ENCODE results near the gene FZD7.
A peak's percentile ranks its signal among the peaks of the same experiment; 100 is the strongest.

FZD7 gene

GRCh38 chr2:202065876-202066275 is 32.2 kb downstream of the FZD7 start:
- no peak overlapping the region for H3K4me3 ChIP-seq (ENCODE audit: low read depth, low read length)
- DNase-seq (ENCODE audit: low read depth): no peak
- no peak for TF ChIP-seq CTCF (conservative IDR thresholded peaks at IDR 0.05; ENCODE audit: low read depth, low read length)

DNA sequence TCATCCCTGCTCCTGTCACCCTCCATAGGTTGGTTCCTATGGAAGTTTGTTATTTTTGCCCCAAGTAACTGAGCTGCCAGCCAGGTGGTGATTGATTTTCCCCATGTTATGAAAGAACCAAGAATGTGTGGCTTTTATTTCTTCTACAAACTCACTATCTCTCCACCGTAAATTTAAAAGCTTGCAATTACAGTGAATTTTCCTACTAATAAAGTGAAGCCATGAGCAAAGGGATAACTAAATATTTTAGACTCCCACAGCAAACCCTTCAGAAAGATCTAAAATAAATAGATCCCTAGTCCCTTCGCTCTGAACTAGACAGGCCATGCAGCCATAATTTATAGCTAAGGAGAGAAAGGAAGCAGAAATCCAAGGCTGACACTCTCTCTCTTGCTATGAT is 33.2 kb downstream of the FZD7 start:
- no peak for TF ChIP-seq CTCF (conservative IDR thresholded peaks at IDR 0.05; ENCODE audit: low read depth, low read length)
- no peak for DNase-seq (ENCODE audit: low read depth)
- no peak overlapping the region for H3K4me3 ChIP-seq (ENCODE audit: low read depth, low read length)

DNA sequence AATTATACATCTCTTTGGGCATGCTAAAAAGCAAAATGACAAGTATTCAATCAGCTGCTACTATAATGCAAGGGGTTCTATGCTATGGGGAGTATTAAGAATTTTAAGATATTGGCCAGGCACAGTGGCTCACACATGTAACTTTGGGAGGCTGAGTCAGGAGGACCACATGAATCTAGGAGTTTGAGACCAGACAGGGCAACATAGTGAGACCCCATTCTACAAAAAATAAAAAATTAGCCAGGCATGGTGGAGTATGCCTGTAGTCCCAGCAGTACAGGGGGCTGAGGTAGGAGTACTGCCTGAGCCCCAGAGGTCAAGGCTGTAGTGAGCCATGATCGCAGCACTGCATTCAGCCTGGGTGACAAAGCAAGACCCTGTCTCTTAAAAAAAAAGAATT is 33.9 kb downstream of the FZD7 start:
- H3K4me3 ChIP-seq (ENCODE audit: low read depth, low read length): no peak overlapping the region
- TF ChIP-seq CTCF (conservative IDR thresholded peaks at IDR 0.05; ENCODE audit: low read depth, low read length): no peak
- no peak for DNase-seq (ENCODE audit: low read depth)

DNA sequence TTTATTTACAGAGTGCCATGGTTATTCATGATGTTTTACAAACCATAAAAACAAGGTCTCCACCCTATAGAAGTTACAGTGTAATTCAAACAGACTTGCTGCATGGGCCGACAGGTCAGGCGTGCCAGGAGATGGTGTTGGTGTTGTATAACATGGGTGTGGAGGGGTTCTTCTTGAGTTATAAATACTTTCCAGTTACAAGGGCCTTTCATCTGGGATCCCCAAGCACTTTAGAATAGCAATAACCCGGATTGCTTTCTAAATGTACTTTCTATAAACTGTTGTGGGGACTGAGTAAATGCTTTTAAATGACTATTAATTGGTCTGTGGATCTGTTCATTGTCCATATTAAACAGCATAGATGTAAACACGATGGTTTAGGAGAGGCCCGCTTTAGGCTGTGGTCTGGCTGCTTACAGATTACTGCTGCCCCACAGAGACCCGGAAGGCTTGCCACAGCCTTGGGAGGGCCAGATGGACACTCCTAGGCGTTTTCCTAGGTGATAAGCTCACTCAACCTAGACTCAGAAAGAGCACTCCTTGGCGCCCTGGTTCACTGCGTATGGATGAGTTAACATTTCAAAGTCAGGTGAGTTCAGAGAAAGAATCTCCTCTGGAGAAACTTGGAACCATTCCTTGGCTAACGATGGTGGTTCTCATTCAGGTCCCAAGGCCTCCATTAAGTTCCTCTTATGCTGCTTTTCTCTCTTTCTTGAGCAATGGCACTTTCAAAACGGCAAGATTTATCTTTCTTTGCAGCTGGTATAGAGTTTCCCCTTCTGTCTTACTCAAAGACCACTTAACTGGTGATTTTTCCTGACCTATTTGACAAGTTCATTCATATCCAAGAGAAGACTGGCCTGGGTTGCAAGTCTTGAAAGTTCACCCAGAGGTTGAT is 35.8 kb downstream of the FZD7 start:
- no peak for TF ChIP-seq CTCF (conservative IDR thresholded peaks at IDR 0.05; ENCODE audit: low read depth, low read length)
- DNase-seq (ENCODE audit: low read depth): no peak

DNA sequence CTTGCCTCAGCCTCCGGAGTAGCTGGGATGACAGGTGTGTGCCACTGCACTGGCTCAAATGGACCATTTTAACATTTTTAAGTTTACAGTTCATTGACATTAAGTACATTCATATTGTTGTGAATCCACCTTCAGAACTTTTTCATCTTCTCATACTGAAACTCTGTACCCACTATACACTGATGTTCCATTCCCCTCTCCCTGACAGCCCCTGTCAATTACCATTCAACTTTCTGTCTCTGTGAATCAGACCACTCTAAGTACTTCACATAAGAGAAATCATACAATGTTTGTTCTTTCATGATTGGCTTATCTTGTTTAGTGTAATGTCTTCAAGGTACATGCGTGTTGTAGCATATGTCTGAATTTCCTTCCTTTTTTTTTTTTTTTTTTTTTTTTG is 37.5 kb downstream of the FZD7 start:
- TF ChIP-seq CTCF (conservative IDR thresholded peaks at IDR 0.05; ENCODE audit: low read depth, low read length): no peak
- DNase-seq (ENCODE audit: low read depth): no peak
- no peak overlapping the region for H3K4me3 ChIP-seq (ENCODE audit: low read depth, low read length)

More for the DNA sequence above, 35.8 kb downstream of the FZD7 start:
- no peak overlapping the region for H3K4me3 ChIP-seq (ENCODE audit: low read depth, low read length)

DNA sequence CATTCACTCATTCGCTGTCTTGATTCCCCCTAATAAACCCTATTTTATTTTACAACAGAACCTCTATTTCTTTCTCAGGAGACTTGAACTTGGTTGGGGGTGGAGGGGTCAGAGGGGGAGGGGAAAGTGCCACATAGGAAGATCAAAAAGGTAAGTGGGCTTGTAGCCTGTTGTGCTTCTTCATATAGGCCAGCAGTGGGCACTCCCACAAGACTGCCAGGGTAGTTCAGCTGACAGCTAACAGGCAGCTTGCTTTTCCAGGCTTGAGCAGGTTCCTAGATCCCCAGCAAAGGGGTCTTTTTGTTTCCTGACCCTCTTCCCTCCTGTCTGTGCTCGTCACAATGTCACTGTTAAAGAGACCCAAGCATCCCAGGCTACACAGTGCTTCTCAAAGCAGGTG is 38.6 kb downstream of the FZD7 start:
- peak; percentile 58 for TF ChIP-seq CTCF (conservative IDR thresholded peaks at IDR 0.05; ENCODE audit: low read depth, low read length)
- peak; percentile 43 for DNase-seq (ENCODE audit: low read depth)

More for the DNA sequence above, 38.6 kb downstream of the FZD7 start:
- no peak overlapping the region for H3K4me3 ChIP-seq (ENCODE audit: low read depth, low read length)
